HCT116 (cell line): Measurements from ENCODE around the gene M1AP. TPM values are rescaled to one million over a fixed set of nuclear protein-coding genes. Genes with fewer than 3 reads are reported as not detected.

Source experiments
- ATAC-seq: fragments of 200-7000 bp; cut with Tn5 transposase; 2 replicates; pipeline ENCODE4 v1.9.1; 2020; ENCODE audit warnings: mild to moderate bottlenecking, moderate library complexity
- BruUV-seq: library from RNA; stranded (reverse); fragments of 400-500 nt; replicated peaks from 2 replicates; lab custom pipeline; 2021; lab: Mats Ljungman, UMichigan
- CTCF ChIA-PET: fragments of 300-600 bp; sonication (Branson Sonifier 250); formaldehyde crosslinking; loops from one replicate; lab custom pipeline; 2021; ENCODE audit warnings: antibody characterized with exemption; lab: Charles Lee
- POLR2A ChIA-PET: fragments of 300-600, 350-600 bp; sonication (Branson Sonifier 250); formaldehyde crosslinking; loops from one replicate; lab custom pipeline; 2021; ENCODE audit warnings: antibody characterized with exemption; lab: Charles Lee
- RAD21 ChIA-PET, 2 experiments: fragments of 300-600 bp; sonication (Branson Sonifier 250); formaldehyde crosslinking; loops; one replicate each; lab custom pipeline; 2023; ENCODE audit warnings: low total read pairs in 2 of 2; ENCODE audit not compliant: uncharacterized antibody in 2 of 2, unreplicated experiment in 2 of 2, low non-redundant PET in 1 of 2; lab: Charles Lee
- DNase-seq: peaks from one replicate; pipeline ENCODE4 v3.0.0-alpha.2; 2010; ENCODE audit warnings: low read depth, low spot score
- H2AFZ ChIP-seq: fragments of 200-600 bp; shearing (Covaris generic), sonication (generic); 2 replicates; pipeline ENCODE4 v1.6.1; 2017; ENCODE audit warnings: low read depth, mixed run types, mixed read lengths, antibody characterized with exemption, low read length; ENCODE audit not compliant: poor library complexity, severe bottlenecking
- H3K27ac ChIP-seq: 2 replicates; pipeline ENCODE4 v1.5.1; 2012; ENCODE audit warnings: low read depth, low read length
- H3K27me3 ChIP-seq: fragments of 200-600 bp; sonication (generic); 2 replicates; pipeline ENCODE4 v1.6.1; 2016; ENCODE audit warnings: mixed run types, low read length, mixed read lengths; ENCODE audit not compliant: insufficient read depth
- H3K36me3 ChIP-seq, 2 experiments: fragments of 200-500 bp in 1 of 2; fragments of 200-600 bp in 1 of 2; sonication (Bioruptor generic) in 1 of 2; sonication (generic) in 1 of 2; 2 replicates each; pipeline versions ENCODE4 v1.5.1 to v1.6.1; 2014 to 2016; ENCODE audit warnings: low read length in 2 of 2, inconsistent platforms in 1 of 2, mixed read lengths in 1 of 2, mixed run types in 1 of 2; ENCODE audit not compliant: insufficient read depth in 2 of 2, control insufficient read depth in 1 of 2
- H3K4me1 ChIP-seq, 2 experiments: fragments of 200-600 bp in 1 of 2; sonication (generic) in 1 of 2; 2 replicates each; pipeline versions ENCODE4 v1.5.1 to v1.6.1; 2012 to 2017; ENCODE audit warnings: low read length in 2 of 2, inconsistent platforms in 1 of 2, mild to moderate bottlenecking in 1 of 2, mixed read lengths in 1 of 2, mixed run types in 1 of 2, moderate library complexity in 1 of 2; ENCODE audit not compliant: insufficient read depth in 2 of 2, control insufficient read depth in 1 of 2
- H3K4me2 ChIP-seq: fragments of 200-600 bp; sonication (generic); 2 replicates; pipeline ENCODE4 v1.6.1; 2017; ENCODE audit warnings: mixed run types, low read length, mixed read lengths
- H3K4me3 ChIP-seq, 2 experiments: fragments of 200-600 bp in 1 of 2; sonication (generic) in 1 of 2; replicated peaks in 1 of 2; 2 replicates each; pipeline ENCODE4 v1.5.1; 2011 to 2016; ENCODE audit warnings: low read length in 2 of 2, control low read depth in 1 of 2, low read depth in 1 of 2, mild to moderate bottlenecking in 1 of 2, mixed read lengths in 1 of 2, mixed run types in 1 of 2
- H3K79me2 ChIP-seq: fragments of 200-600 bp; sonication (generic); 2 replicates; pipeline ENCODE4 v1.6.1; 2017; ENCODE audit warnings: mild to moderate bottlenecking, mixed run types, low read length, moderate library complexity, mixed read lengths; ENCODE audit not compliant: insufficient read depth
- H3K9ac ChIP-seq: fragments of 200-600 bp; sonication (generic); 2 replicates; pipeline ENCODE4 v1.6.1; 2016; ENCODE audit warnings: low read length, mixed read lengths
- H3K9me2 ChIP-seq: fragments of 200-600 bp; sonication (generic), shearing (Covaris generic); 2 replicates; pipeline ENCODE4 v1.6.1; 2017; ENCODE audit warnings: mixed run types, mild to moderate bottlenecking, moderate library complexity; ENCODE audit not compliant: insufficient read depth
- H3K9me3 ChIP-seq, 2 experiments: fragments of 200-500 bp in 1 of 2; fragments of 200-600 bp in 1 of 2; sonication (Bioruptor generic) in 1 of 2; sonication (generic) in 1 of 2; 2 replicates each; pipeline ENCODE4 v1.6.1; 2014 to 2017; ENCODE audit warnings: low read length in 2 of 2, mixed read lengths in 2 of 2, inconsistent platforms in 1 of 2, low read depth in 1 of 2, mild to moderate bottlenecking in 1 of 2, mixed run types in 1 of 2, moderate library complexity in 1 of 2; ENCODE audit not compliant: control insufficient read depth in 1 of 2, insufficient read depth in 1 of 2
- H4K20me1 ChIP-seq: fragments of 200-600 bp; sonication (generic), shearing (Covaris generic); 2 replicates; pipeline ENCODE4 v1.6.1; 2017; ENCODE audit warnings: mixed run types, mild to moderate bottlenecking, moderate library complexity; ENCODE audit not compliant: insufficient read depth
- ATF3 ChIP-seq: IDR thresholded peaks from 2 replicates; pipeline ENCODE4 v1.6.1; 2012
- CTCF ChIP-seq, 3 experiments: fragments of 200-600 bp in 1 of 3; sonication (generic) in 1 of 3; IDR thresholded peaks in 2 of 3; conservative IDR thresholded peaks in 1 of 3; 2 replicates each; pipeline ENCODE4 v1.5.1; 2012 to 2017; ENCODE audit warnings: low read depth in 2 of 3, low read length in 2 of 3, antibody characterized with exemption in 1 of 3, borderline replicate concordance in 1 of 3, control low read depth in 1 of 3, mild to moderate bottlenecking in 1 of 3, mixed read lengths in 1 of 3, mixed run types in 1 of 3, moderate library complexity in 1 of 3; ENCODE audit not compliant: insufficient read depth in 1 of 3
- EGR1 ChIP-seq: IDR thresholded peaks from 2 replicates; pipeline ENCODE4 v1.6.1; 2012; ENCODE audit warnings: low read depth
- ELF1 ChIP-seq: IDR thresholded peaks from 2 replicates; pipeline ENCODE4 v1.6.1; 2012; ENCODE audit warnings: low read depth, borderline replicate concordance
- EZH2phosphoT487 ChIP-seq: fragments of 200-600 bp; IDR thresholded peaks from 2 replicates; pipeline ENCODE4 v1.6.1; 2018; ENCODE audit warnings: antibody characterized with exemption, borderline replicate concordance
- FOSL1 ChIP-seq: IDR thresholded peaks from 2 replicates; pipeline ENCODE4 v1.6.1; 2012; ENCODE audit warnings: low read depth
- POLR2A ChIP-seq: IDR thresholded peaks from 2 replicates; pipeline ENCODE4 v1.7.0; 2011; ENCODE audit warnings: borderline replicate concordance; ENCODE audit not compliant: insufficient read depth, insufficient read length; ENCODE audit errors: extremely low read depth
- POLR2AphosphoS5 ChIP-seq: IDR thresholded peaks from 2 replicates; pipeline ENCODE4 v1.6.1; 2011; ENCODE audit warnings: mild to moderate bottlenecking, low read depth, low read length, moderate library complexity
- RAD21 ChIP-seq: IDR thresholded peaks from 2 replicates; pipeline ENCODE4 v1.6.1; 2012; ENCODE audit warnings: low read depth, mild to moderate bottlenecking
- SIN3A ChIP-seq: IDR thresholded peaks from 2 replicates; pipeline ENCODE4 v1.6.1; 2012; ENCODE audit warnings: low read depth
- SP1 ChIP-seq: IDR thresholded peaks from 2 replicates; pipeline ENCODE4 v1.6.1; 2012; ENCODE audit warnings: low read depth
- SRF ChIP-seq: IDR thresholded peaks from 2 replicates; pipeline ENCODE4 v1.6.1; 2012; ENCODE audit warnings: low read depth
- TCF7L2 ChIP-seq: IDR thresholded peaks from 2 replicates; pipeline ENCODE4 v1.7.0; 2011; ENCODE audit warnings: borderline replicate concordance, inconsistent platforms; ENCODE audit not compliant: insufficient read depth, insufficient read length; ENCODE audit errors: extremely low read depth
- ZFX ChIP-seq: fragments of 450-650 bp; IDR thresholded peaks from 2 replicates; pipeline ENCODE4 v1.6.1; 2017
- ZNF274 ChIP-seq: fragments of 200-500 bp; sonication (Bioruptor generic); IDR thresholded peaks from 2 replicates; pipeline ENCODE4 v1.6.1; 2014; ENCODE audit warnings: mild to moderate bottlenecking, low read depth, low read length, inconsistent platforms
- intact Hi-C: fragments of 100-400 bp; cut with micrococcal nuclease; formaldehyde crosslinking; loops from 2 replicates; pipeline ENCODE4 v1.10.0; 2022
- total RNA-seq: library from RNA; stranded (reverse); gene quantifications from one replicate; pipeline ENCODE4 v1.2.1, GENCODE V29; 2021; ENCODE audit not compliant: unreplicated experiment
- TF ChIP-seq, protein P1 (sequence below): IDR thresholded peaks from 2 replicates; pipeline ENCODE4 v1.6.1; 2012
- TF ChIP-seq, protein P2 (sequence below): IDR thresholded peaks from 2 replicates; pipeline ENCODE4 v1.6.1; 2012; ENCODE audit warnings: low read depth
- TF ChIP-seq, protein P3 (sequence below): IDR thresholded peaks from 2 replicates; pipeline ENCODE4 v1.6.1; 2011; ENCODE audit warnings: mild to moderate bottlenecking, low read length, moderate library complexity; ENCODE audit not compliant: insufficient replicate concordance; ENCODE audit errors: extremely low read depth

The M1AP gene
- total RNA-seq, 1 experiment from 2014 or later: 28.2 TPM

DNA sequence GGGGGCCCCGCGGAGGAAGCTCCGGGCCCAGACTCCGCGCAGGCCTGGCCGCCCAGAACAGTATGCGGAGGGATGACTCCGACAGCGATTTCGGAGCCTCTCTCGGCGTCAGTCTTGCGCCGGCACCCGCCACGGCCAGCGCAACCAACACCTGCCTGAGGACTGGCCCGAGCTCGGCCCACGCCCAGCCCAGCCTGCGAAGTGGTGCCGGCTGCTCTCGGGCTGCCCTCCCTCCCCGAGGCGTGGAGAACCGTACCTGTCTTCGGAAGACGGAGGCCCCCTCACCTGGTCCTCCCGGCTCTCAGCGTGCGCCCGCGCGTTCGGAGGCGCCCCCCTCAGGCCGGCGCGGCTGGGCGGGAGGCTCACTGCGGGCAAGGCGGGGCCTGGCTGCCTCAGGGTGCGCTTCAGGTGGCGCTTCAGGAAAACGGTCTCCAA, at the start of gene M1AP (continued):
- TF ChIP-seq CTCF (IDR thresholded peaks at IDR 0.05 in 2 of 3, conservative IDR thresholded peaks at IDR 0.05 in 1 of 3; ENCODE audit: borderline replicate concordance in 1 of 3, insufficient read depth in 1 of 3, low read depth in 2 of 3, low read length in 2 of 3): peak; percentile 61 to 64 (median 62); a peak in 5 of 6 replicates
- no peak for TF ChIP-seq FOSL1
- TF ChIP-seq SP1: peak; percentile 35; the same call in 1 of the 2 replicates
- no peak for TF ChIP-seq SRF
- TF ChIP-seq ELF1: no peak
- peak; percentile 33 for TF ChIP-seq POLR2A

DNA sequence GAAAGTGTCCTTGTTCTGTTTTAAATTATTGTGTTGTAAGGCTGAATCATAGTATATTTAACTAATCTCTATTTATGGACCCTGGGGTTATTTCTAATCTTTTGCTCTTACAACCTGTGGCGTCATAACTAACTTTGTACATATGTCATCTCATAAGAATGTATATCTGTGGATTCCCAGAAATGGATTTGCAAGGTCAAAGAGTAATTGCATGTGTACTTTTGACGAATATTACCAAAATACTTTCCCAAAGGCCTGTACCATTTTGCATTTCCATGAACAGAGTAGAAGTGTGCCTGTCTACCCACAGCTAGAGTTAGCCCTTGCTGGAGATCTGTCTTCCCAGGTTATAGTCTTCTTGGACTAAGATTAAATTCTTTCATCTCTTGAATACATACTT, 48.7 kb upstream of the M1AP start:
- Histone ChIP-seq H3K4me2 (no peak overlapping the region), H3K27ac (no peak overlapping the region), H3K9me3 (no peaks in the 10 kb centered on the region), H4K20me1 (no peaks in the 10 kb centered on the region), H3K9ac (no peak overlapping the region), H3K79me2 (no peaks in the 10 kb centered on the region), H3K4me3 (no peak overlapping the region), H3K36me3 (no peaks in the 10 kb centered on the region), H3K4me1 (no peaks in the 10 kb centered on the region), H3K9me2 (no peaks in the 10 kb centered on the region), H2AFZ (no peak overlapping the region), H3K27me3 (no peaks in the 10 kb centered on the region)
- BruUV-seq: no TSS peak
- POLR2A ChIA-PET: no interaction called here
- ATAC-seq (no peak), DNase-seq (no peak)
- intact Hi-C loops: loop anchor here (10.0 kb wide), 1 partner anchor 358 kb away; no protein-coding TSS in a partner anchor
- RAD21 ChIA-PET: no interaction called here
- CTCF ChIA-PET: no interaction called here
- no peak for TF ChIP-seq ATF3
- no peak for TF ChIP-seq SP1
- TF ChIP-seq TCF7L2: no peak
- TF ChIP-seq RAD21: no peak
- TF ChIP-seq ZFX: no peak
- TF ChIP-seq EZH2phosphoT487: no peak
- no peak for TF ChIP-seq SRF
- TF ChIP-seq EGR1: no peak
- TF ChIP-seq, protein P1, sequence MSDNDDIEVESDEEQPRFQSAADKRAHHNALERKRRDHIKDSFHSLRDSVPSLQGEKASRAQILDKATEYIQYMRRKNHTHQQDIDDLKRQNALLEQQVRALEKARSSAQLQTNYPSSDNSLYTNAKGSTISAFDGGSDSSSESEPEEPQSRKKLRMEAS: no peak
- TF ChIP-seq ZNF274: no peak
- no peak for TF ChIP-seq POLR2A
- TF ChIP-seq, protein P2, sequence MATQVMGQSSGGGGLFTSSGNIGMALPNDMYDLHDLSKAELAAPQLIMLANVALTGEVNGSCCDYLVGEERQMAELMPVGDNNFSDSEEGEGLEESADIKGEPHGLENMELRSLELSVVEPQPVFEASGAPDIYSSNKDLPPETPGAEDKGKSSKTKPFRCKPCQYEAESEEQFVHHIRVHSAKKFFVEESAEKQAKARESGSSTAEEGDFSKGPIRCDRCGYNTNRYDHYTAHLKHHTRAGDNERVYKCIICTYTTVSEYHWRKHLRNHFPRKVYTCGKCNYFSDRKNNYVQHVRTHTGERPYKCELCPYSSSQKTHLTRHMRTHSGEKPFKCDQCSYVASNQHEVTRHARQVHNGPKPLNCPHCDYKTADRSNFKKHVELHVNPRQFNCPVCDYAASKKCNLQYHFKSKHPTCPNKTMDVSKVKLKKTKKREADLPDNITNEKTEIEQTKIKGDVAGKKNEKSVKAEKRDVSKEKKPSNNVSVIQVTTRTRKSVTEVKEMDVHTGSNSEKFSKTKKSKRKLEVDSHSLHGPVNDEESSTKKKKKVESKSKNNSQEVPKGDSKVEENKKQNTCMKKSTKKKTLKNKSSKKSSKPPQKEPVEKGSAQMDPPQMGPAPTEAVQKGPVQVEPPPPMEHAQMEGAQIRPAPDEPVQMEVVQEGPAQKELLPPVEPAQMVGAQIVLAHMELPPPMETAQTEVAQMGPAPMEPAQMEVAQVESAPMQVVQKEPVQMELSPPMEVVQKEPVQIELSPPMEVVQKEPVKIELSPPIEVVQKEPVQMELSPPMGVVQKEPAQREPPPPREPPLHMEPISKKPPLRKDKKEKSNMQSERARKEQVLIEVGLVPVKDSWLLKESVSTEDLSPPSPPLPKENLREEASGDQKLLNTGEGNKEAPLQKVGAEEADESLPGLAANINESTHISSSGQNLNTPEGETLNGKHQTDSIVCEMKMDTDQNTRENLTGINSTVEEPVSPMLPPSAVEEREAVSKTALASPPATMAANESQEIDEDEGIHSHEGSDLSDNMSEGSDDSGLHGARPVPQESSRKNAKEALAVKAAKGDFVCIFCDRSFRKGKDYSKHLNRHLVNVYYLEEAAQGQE: no peak
- TF ChIP-seq SIN3A: no peak
- TF ChIP-seq ELF1: no peak
- TF ChIP-seq POLR2AphosphoS5: no peak
- TF ChIP-seq, protein P3, sequence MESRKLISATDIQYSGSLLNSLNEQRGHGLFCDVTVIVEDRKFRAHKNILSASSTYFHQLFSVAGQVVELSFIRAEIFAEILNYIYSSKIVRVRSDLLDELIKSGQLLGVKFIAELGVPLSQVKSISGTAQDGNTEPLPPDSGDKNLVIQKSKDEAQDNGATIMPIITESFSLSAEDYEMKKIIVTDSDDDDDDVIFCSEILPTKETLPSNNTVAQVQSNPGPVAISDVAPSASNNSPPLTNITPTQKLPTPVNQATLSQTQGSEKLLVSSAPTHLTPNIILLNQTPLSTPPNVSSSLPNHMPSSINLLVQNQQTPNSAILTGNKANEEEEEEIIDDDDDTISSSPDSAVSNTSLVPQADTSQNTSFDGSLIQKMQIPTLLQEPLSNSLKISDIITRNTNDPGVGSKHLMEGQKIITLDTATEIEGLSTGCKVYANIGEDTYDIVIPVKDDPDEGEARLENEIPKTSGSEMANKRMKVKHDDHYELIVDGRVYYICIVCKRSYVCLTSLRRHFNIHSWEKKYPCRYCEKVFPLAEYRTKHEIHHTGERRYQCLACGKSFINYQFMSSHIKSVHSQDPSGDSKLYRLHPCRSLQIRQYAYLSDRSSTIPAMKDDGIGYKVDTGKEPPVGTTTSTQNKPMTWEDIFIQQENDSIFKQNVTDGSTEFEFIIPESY: no peak
